Measurements from ENCODE around the gene THBS1. TPM values are rescaled to one million over a fixed set of nuclear protein-coding genes. Genes with fewer than 3 reads are reported as not detected.

Gene THBS1
- total RNA-seq, 1 experiment from 2014 or later, result 63.4 TPM

GRCh38 chr15:39564972-39565665, 15.8 kb upstream of the THBS1 start:
- in situ Hi-C loops (cut with HindIII; ENCODE audit: low pct_unique_long_range_greater_than_20kb, low sequenced_read_pairs), result no loop called here
- no peak for DNase-seq (ENCODE audit: low read depth)

GRCh38 chr15:39565851-39566250, 15.0 kb upstream of the THBS1 start:
- DNase-seq (ENCODE audit: low read depth), result no peak
- in situ Hi-C loops (cut with HindIII; ENCODE audit: low pct_unique_long_range_greater_than_20kb, low sequenced_read_pairs), result no loop called here

GRCh38 chr15:39573287-39573686, 7.6 kb upstream of the THBS1 start:
- in situ Hi-C loops (cut with HindIII; ENCODE audit: low pct_unique_long_range_greater_than_20kb, low sequenced_read_pairs), result no loop called here
- DNase-seq (ENCODE audit: low read depth), result no peak

GRCh38 chr15:39573844-39574243, 7.0 kb upstream of the THBS1 start:
- DNase-seq (ENCODE audit: low read depth), result no peak
- in situ Hi-C loops (cut with HindIII; ENCODE audit: low pct_unique_long_range_greater_than_20kb, low sequenced_read_pairs), result no loop called here

GRCh38 chr15:39574427-39574826, 6.5 kb upstream of the THBS1 start:
- in situ Hi-C loops (cut with HindIII; ENCODE audit: low pct_unique_long_range_greater_than_20kb, low sequenced_read_pairs), result no loop called here
- no peak for DNase-seq (ENCODE audit: low read depth)

- no peak for DNase-seq (ENCODE audit: low read depth)
- in situ Hi-C loops (cut with HindIII; ENCODE audit: low pct_unique_long_range_greater_than_20kb, low sequenced_read_pairs), result no loop called here
Observed at GRCh38 chr15:39575180-39575579, 5.7 kb upstream of the THBS1 start.

- in situ Hi-C loops (cut with HindIII; ENCODE audit: low pct_unique_long_range_greater_than_20kb, low sequenced_read_pairs), result no loop called here
- no peak for DNase-seq (ENCODE audit: low read depth)
Observed at GRCh38 chr15:39578851-39579486, 1.9 kb upstream of the THBS1 start.

DNA sequence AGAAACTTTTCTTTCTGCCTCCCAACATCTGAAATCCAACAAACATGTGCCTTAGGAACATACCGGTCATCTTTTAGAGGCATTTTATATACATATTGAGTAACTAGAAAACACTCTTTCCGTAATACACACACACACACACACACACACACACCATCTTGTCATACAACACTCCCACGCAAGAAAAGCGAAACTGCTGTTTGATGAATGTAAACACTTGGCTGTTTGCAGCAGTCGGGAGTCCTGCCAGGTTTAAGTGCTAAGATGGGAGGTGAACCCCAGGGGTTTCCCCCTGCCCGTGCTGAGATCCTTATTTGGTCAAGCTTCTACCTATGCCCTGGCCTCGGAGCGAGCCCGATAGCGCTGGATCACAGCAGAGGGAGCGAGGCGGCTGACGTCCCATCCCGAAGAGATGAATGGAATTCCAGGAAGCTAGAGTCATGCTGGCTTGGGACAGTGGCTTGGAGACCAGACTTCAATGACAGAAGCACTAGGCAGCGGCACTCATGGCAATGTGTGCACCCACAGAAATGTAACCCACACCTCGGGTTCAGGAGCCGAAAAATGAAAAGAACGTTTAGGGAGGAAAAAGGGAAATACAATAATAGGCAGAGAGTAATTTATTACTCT, 1.3 kb upstream of the THBS1 start:
- in situ Hi-C loops (cut with HindIII; ENCODE audit: low pct_unique_long_range_greater_than_20kb, low sequenced_read_pairs), result no loop called here
- peak; percentile 80 for DNase-seq (ENCODE audit: low read depth)

GRCh38 chr15:39580117-39580484, 778 bp upstream of the THBS1 start:
- peak; percentile 91 for DNase-seq (ENCODE audit: low read depth)
- in situ Hi-C loops (cut with HindIII; ENCODE audit: low pct_unique_long_range_greater_than_20kb, low sequenced_read_pairs), result no loop called here

- in situ Hi-C loops (cut with HindIII; ENCODE audit: low pct_unique_long_range_greater_than_20kb, low sequenced_read_pairs), result no loop called here
- no peak for DNase-seq (ENCODE audit: low read depth)
Observed at GRCh38 chr15:39581242-39581792, 438 bp downstream of the THBS1 start.

DNA sequence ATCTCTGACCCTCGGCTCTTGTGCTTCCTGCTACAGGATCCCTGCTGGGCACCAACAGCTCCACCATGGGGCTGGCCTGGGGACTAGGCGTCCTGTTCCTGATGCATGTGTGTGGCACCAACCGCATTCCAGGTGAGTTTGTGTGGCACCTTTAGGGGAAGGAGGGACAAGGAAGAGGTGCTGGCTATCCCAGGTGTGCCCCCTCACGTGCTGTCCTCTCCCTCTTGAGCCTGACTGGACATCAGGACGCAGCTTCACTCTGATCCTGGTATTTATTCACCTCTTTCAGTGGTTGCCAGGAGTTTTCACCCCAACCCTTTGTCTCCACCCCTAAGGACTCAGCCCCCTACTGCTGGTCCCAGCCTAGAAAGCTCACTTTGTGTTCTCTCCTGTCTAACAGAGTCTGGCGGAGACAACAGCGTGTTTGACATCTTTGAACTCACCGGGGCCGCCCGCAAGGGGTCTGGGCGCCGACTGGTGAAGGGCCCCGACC, 960 bp downstream of the THBS1 start:
- in situ Hi-C loops (cut with HindIII; ENCODE audit: low pct_unique_long_range_greater_than_20kb, low sequenced_read_pairs), result no loop called here
- peak; percentile 50 for DNase-seq (ENCODE audit: low read depth)

DNA sequence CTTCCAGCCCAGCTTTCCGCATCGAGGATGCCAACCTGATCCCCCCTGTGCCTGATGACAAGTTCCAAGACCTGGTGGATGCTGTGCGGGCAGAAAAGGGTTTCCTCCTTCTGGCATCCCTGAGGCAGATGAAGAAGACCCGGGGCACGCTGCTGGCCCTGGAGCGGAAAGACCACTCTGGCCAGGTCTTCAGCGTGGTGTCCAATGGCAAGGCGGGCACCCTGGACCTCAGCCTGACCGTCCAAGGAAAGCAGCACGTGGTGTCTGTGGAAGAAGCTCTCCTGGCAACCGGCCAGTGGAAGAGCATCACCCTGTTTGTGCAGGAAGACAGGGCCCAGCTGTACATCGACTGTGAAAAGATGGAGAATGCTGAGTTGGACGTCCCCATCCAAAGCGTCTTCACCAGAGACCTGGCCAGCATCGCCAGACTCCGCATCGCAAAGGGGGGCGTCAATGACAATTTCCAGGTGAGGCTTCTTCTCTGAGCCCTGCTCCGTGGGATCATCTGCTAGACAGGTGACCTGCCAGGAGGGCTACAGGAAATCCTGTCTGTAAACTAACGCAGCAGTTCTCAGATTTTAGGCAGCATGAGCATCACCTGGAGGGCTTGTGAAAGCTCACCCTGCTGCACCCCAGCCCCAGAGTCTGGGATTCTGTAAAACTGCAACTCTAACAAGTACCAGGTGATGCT, 1.6 kb downstream of the THBS1 start:
- no peak for DNase-seq (ENCODE audit: low read depth)
- in situ Hi-C loops (cut with HindIII; ENCODE audit: low pct_unique_long_range_greater_than_20kb, low sequenced_read_pairs), result no loop called here

GRCh38 chr15:39582977-39583595, 2.2 kb downstream of the THBS1 start:
- in situ Hi-C loops (cut with HindIII; ENCODE audit: low pct_unique_long_range_greater_than_20kb, low sequenced_read_pairs), result no loop called here
- no peak for DNase-seq (ENCODE audit: low read depth)

DNA sequence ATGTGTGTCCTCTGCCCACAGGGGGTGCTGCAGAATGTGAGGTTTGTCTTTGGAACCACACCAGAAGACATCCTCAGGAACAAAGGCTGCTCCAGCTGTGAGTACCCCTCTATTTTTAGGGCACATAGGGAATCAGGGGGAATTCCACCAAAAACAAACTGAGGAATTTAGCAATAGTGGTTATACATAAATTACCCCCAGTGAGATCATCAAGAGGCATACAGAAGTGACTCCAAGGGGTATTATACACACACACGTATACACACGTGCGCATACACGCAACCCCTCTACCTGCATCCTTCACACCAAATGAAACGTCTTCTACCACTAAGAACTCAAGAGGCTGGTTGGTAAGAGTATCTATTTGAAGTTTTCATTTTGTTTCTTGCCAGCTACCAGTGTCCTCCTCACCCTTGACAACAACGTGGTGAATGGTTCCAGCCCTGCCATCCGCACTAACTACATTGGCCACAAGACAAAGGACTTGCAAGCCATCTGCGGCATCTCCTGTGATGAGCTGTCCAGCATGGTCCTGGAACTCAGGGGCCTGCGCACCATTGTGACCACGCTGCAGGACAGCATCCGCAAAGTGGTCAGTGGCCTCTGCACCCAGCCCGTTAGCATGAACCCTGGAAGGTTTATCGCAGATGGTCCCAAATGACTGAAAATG, 2.9 kb downstream of the THBS1 start:
- in situ Hi-C loops (cut with HindIII; ENCODE audit: low pct_unique_long_range_greater_than_20kb, low sequenced_read_pairs), result no loop called here
- no peak for DNase-seq (ENCODE audit: low read depth)

DNA sequence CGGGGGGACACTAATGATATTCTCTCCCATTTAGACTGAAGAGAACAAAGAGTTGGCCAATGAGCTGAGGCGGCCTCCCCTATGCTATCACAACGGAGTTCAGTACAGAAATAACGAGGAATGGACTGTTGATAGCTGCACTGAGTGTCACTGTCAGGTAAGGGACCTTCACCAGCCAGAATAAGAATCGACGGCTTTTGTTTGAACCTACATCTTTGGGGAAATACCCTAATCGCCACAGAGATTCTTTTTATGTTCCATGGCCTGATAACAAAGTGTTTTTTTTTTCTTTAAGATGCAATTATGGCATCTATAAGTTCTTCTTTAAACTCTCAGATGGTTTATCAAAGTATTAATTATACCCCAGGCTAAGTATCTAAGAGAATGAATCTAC, 3.4 kb downstream of the THBS1 start:
- no peak for DNase-seq (ENCODE audit: low read depth)
- in situ Hi-C loops (cut with HindIII; ENCODE audit: low pct_unique_long_range_greater_than_20kb, low sequenced_read_pairs), result no loop called here

DNA sequence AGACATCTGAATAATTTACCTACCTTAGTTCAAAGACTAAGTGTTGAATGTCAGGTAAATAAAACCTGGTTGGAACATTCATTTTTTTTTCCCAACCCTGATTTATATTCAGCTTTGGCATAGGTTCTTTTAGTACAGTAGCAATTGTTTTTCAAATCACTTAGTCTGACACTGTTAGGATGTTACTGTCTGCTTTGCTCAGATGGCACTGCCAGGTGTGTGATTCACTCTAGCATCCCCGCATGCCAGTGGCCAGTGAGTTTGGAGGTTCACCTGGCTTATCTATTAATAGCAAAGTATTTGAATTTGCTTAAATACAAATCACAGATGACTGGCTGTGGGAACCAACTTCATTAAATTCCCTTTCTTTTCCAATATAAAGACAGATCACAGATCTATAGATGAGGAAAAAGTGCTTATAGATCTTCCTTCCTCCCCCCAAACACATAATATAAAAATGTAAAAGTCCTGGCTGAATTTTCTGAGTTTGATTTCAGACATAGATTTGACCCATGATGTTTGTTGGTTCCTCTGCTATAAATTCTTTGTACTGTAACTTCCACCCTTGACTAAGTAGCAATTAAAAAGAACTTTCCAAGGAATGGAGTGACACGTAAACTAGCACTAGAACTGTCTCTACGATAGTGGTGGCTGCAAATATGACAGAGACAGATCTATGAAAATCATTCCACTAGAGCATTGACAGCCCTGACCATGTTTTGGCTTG, 3.9 kb downstream of the THBS1 start:
- in situ Hi-C loops (cut with HindIII; ENCODE audit: low pct_unique_long_range_greater_than_20kb, low sequenced_read_pairs), result no loop called here
- DNase-seq (ENCODE audit: low read depth), result no peak

GRCh38 chr15:39585389-39585841, 4.5 kb downstream of the THBS1 start:
- in situ Hi-C loops (cut with HindIII; ENCODE audit: low pct_unique_long_range_greater_than_20kb, low sequenced_read_pairs), result no loop called here
- DNase-seq (ENCODE audit: low read depth), result no peak

Measured in Caki2 (cell line).